LNCAP (cell line): ENCODE measurements around the gene AOAH.

Experiments used
- CTCF ChIP-seq: fragments of 450-650 bp; IDR thresholded peaks from 2 replicates; pipeline ENCODE4 v1.5.1; 2017; ENCODE audit warnings: mild to moderate bottlenecking

Gene AOAH

DNA sequence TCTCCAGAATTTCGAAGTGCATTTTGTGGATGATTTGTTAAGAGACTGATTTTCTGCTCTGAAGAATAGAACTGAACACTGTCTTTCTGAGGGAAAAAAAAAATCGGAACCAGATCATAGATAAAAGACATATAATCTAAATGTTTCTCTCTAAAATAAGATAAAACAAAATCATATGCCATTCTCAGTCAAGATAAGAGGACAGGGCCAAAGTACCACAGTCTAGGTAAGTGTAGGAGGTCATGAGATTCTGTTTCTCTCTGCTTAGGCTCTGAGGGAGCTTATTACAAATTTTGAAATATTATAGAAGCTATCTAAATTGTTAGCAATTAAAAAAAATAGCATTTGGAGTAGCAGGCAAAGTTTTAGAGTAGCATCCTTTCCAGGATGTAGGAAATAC, 702 bp upstream of the AOAH start:
- no peak for TF ChIP-seq CTCF

DNA sequence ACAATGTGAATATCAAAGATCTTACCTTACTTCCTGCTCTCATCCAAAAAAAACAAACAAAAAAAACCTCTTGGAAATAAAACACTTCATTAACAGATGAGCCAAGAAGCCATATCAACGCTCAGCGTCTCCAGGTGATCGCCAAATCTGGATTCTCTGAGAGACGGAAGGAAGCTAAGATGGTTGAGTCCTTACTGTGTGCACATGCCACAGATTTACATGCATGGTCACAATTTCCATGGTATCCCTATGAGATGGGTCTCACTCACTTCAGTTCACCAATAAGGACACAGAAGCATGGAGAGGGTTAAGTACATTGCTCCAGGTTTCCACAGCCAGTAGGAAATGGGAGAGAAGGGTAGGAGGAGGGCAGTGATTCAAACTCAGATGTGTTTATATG, 1.0 kb downstream of the AOAH start:
- TF ChIP-seq CTCF = no peak

GRCh38 chr7:36719083-36719632, 5.1 kb downstream of the AOAH start:
- TF ChIP-seq CTCF = no peak

- no peak for TF ChIP-seq CTCF
These were observed 6.7 kb downstream of the AOAH start for GRCh38 chr7:36717586-36717985.

GRCh38 chr7:36712015-36712414, 12.3 kb downstream of the AOAH start:
- no peak for TF ChIP-seq CTCF

GRCh38 chr7:36711256-36711655, 13.0 kb downstream of the AOAH start:
- no peak for TF ChIP-seq CTCF

DNA sequence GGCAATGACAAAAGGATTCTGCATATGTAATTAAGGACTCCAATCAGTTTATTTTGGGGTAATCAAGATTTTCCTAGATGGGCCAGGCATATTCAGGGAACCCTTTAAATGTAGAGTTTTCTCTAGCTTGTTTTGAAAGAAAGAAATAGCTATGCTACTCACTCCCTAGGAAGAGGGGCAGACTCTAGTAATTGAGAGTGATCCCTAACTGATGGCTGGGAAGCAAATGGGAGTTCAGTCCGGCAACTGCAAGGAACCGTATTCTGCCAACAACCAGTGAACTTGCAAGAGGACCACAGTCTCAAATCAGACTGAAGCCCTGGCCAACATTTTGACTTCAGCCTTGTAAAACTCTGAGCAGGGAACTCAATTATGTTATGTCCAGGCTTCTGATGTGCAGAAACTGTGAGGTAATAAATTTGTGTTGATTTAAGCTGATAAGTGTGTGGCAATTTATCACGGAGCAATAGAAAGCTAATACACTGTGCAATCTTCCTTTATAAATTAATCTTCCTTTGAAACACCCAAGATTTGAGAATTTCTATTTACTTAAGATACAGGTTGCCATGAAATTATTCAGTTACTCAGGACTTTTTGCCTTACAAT, 14.0 kb downstream of the AOAH start:
- no peak for TF ChIP-seq CTCF

GRCh38 chr7:36708767-36709166, 15.5 kb downstream of the AOAH start:
- TF ChIP-seq CTCF = no peak
